Measurements from ENCODE around the gene TBCD. TPM values are rescaled to one million over a fixed set of nuclear protein-coding genes. Genes with fewer than 3 reads are reported as not detected.
"Not testable (repeated sequence)": the region's sequence is repeated elsewhere in the genome, so short reads cannot be mapped to it uniquely, and the experiment has no call there.

The TBCD gene
- total and polyA plus RNA-seq, 5 experiments from 2014 or later, result 41.2 to 170 (median 91.9) TPM

DNA sequence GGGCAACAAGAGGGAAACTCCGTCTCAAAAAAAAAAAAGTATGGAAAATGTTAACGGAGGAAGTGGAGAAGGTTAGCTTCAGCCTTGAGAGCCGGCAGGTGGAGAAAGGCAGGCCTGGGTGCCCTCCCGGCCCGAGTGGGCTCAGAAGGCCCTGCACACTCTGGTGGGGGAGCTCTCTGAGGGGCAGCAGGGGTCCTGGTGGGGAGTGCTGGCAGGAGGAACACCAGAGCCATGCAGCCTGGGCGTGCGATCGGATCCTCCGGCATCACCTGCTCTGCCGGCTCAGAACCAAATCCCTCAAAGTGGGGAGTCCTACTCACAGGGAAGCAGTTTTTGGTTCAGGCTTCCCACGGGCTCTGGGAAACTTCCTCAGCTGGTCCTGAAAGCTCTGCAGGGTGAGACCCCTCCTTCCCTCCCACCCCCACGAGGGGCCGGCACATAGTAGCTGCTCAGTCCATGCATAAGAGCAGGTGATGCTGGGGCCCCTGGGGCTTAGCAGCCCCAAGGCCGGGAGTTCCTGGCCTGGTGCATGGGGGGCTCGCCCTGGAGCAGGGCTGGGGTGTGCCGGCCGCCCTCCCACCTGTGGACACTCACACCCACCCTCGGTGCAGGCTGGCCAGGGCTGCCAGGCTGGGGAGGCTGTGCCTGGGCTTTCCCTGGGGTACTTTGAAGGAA lies 15.2 kb upstream of the TBCD start:
- H3K4me3 Mint-ChIP-seq, result peak overlapping the region in 7 of 10 donors; percentile 10 to 74 (median 64)
- H3K27me3 Mint-ChIP-seq, result no peaks in the 10 kb centered on the region
- DNase-seq (no peak), ATAC-seq (no peak)
- peak overlapping the region in 1 of 10 donors; percentile 45 for H3K27ac Mint-ChIP-seq
- H3K4me1 Mint-ChIP-seq, result peaks cover 0 to 9% (median 2%) of the 10 kb centered on the region in 4 donors
- peaks cover 0 to 16% (median 5%) of the 10 kb centered on the region in 9 donors for H3K9me3 Mint-ChIP-seq
- H3K36me3 Mint-ChIP-seq, result peaks cover 17 to 28% (median 23%) of the 10 kb centered on the region in 3 donors
- POLR2A ChIA-PET, result no interaction called here

DNA sequence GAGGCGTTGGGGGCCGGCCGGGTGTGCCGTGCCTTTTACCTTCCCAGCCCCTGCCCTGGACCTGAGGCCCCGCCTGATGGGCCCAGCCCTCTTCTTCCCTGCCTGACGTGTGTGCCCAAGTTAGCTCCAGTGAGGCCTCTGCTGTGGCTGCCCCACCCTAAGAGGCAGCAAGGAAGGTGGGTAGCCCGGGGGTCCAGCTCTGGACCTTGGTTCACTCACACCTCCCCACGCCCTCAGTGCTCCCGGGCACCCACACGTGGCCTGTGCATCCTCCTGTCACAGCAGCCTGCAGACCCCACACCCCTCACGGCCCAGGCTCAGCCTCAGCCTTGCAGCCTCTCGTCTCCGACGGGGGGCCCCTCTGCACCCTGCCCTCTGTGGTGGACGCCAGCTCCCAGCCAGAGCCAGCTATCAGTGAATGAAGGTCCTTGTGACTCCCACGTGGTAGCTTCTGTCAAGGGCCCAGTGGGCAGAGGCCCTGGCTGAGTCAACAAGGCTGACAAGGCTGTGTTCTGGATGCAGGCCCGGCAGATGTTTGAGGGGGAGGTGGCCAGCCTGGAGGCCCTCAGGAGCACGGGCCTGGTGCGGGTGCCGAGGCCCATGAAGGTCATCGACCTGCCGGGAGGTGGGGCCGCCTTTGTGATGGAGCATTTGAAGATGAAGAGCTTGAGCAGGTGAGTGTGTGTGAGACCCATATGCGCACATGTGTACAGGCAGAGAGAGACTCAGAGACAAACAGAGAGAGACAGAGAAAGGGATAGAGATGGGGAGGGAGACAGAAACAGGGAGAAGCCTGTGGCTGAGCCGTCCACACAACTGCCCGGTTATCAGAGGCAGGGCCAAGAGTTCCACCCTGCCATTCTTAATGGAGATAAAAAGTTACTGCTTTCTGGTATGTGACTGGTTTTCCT lies 13.6 kb upstream of the TBCD start:
- Mint-ChIP-seq H3K27ac (peak overlapping the region in 1 of 10 donors; percentile 62), H3K27me3 (no peaks in the 10 kb centered on the region), H3K4me1 (peaks cover 0 to 9% (median 2%) of the 10 kb centered on the region in 4 donors), H3K9me3 (peaks cover 0 to 17% (median 5%) of the 10 kb centered on the region in 9 donors), H3K36me3 (peaks cover 24 to 37% (median 27%) of the 10 kb centered on the region in 3 donors), H3K4me3 (no peak overlapping the region)
- DNase-seq, result no peak
- POLR2A ChIA-PET, result interaction anchor here (0.8 kb wide), 1 partner anchor 22 kb away, joined by 3 read pairs; the partner anchor contains the start of gene FN3KRP
- ATAC-seq, result no peak

DNA sequence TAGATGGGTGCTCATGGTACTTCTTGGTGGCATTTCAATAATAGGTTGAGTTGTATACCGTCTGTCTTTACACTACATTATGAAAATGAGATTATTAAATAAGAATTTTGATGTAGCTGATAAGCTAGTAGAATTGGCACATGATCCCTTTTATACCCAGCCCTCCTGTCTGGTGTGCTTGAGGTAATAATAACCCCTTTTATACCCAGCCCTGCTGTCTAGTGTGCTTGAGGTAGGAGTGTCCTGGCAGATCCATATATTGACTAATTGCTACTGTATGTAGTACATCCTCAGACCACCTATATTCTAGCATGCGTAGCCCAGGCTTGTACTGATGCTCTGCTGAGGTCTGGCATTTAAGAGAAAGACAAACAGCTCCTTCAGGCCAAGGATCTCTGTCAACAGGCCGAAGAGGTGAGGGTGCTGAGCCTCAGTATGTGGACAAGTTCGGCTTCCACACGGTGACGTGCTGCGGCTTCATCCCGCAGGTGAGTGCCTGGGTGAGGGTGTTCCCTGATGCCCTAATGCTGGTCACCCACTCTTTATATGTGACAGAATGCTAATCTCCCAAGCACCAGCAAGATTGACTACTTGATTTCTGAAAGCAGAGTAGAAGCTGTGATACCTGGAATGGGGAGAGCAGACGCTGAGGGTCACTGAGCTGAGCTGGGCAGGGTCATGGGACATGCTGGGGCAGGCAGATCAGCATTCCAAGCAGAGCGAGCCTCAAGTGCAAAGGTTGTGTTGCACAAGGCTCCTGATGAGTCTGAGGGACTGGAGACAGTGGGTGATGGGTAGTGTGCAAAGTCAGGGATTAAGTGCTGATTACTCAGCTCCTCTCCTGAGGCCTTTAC lies 10.7 kb upstream of the TBCD start:
- no peak overlapping the region for H3K27ac Mint-ChIP-seq
- H3K4me1 Mint-ChIP-seq, result peaks cover 0 to 6% (median 1%) of the 10 kb centered on the region in 4 donors
- H3K9me3 Mint-ChIP-seq, result peaks cover 0 to 20% (median 5%) of the 10 kb centered on the region in 9 donors

DNA sequence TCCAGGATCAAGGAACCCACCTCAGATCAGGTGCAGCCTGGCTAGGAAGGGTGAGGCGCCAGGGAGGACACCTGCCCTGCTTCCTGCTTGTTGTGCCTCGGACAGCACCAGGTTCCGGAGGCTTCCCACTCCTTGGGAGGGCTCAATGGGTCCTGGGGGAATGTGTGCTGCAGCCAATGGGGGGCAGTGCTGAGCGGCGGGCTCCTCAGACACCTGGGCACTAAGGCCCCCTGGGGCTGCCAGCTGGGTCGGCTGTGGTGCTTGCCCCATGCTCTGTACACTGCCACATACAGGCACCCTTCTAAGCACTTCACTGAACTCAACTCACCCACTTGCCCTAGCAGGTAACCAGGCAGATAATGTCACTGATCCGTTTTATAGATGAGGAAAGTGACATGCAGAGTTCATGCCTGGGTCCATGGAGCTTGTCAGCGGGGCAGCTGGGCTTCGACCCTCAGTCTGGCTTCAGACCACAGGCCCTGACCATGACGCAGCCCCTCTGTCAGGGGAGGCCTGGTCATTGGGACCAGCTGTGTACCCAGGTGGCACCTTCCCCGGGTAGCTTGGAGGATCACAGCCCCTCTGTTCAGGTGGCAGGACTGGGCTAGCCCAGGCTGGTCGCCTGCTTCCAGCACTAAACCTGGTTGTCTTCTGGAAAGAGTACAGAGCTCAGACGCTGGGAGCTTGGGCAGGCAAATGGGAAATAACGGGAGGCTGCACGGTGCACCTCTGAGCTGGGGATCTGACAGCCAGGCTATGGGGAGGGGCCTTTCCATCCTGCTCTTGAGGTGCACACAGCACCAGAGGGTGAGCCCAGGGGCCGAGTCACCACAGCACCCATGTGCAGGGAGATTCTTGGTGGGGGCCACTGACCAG lies 8.3 kb upstream of the TBCD start:
- Mint-ChIP-seq H3K27me3 (no peaks in the 10 kb centered on the region), H3K27ac (no peak overlapping the region), H3K9me3 (peaks cover 0 to 36% (median 10%) of the 10 kb centered on the region in 9 donors), H3K36me3 (peaks cover 24 to 32% (median 25%) of the 10 kb centered on the region in 3 donors), H3K4me3 (no peak overlapping the region), H3K4me1 (peaks cover 0 to 2% (median 0%) of the 10 kb centered on the region in 4 donors)
- POLR2A ChIA-PET, result no interaction called here
- DNase-seq (no peak), ATAC-seq (no peak)

More for the DNA sequence above, 10.7 kb upstream of the TBCD start:
- DNase-seq, result no peak
- POLR2A ChIA-PET, result interaction anchor here (0.7 to 0.9 kb wide), 2 partner anchors 93 to 123 kb away, joined by 3 to 5 read pairs; partner anchors contain the start of gene WDR45B
- Mint-ChIP-seq H3K27me3 (no peaks in the 10 kb centered on the region), H3K4me3 (no peak overlapping the region), H3K36me3 (peaks cover 21 to 35% (median 25%) of the 10 kb centered on the region in 3 donors)
- ATAC-seq, result no peak

DNA sequence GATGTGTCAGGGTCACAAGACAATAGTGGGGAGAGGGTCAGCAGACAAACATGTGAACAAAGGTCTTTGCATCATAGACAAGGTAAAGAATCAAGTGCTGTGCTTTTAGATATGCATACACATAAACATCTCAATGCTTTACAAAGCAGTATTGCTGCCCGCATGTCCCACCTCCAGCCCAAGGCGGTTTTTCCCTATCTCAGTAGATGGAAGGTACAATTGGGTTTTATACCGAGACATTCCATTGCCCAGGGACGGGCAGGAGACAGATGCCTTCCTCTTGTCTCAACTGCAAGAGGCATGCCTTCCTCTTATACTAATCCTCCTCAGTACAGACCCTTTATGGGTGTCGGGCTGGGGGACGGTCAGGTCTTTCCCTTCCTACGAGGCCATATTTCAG lies 7.1 kb upstream of the TBCD start:
- ATAC-seq, result not testable (repeated sequence)
- peaks cover 0 to 36% (median 10%) of the 10 kb centered on the region in 9 donors for H3K9me3 Mint-ChIP-seq

DNA sequence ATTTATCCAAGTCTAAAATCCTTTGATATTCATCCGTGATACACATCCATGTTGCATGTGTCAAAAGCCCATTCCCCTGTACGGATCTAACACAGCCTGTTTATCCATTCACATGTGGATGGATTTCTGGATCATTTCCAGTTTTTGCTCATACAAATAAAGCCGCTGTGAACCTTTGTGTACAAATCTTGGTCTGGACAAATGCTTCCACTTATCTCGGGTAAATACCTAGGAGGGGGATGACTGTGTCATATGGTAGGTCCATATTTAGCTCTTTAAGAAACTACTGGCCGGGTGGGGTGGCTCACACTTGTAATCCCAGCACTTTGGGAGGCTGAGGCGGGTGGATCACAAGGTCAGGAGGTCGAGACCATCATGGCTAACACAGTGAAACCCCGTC lies 6.3 kb upstream of the TBCD start:
- DNase-seq, result no peak
- Mint-ChIP-seq H3K4me3 (no peak overlapping the region), H3K4me1 (peaks cover 0 to 3% (median 2%) of the 10 kb centered on the region in 4 donors), H3K9me3 (peaks cover 0 to 36% (median 10%) of the 10 kb centered on the region in 9 donors), H3K27ac (no peak overlapping the region), H3K27me3 (no peaks in the 10 kb centered on the region), H3K36me3 (peaks cover 19 to 22% (median 22%) of the 10 kb centered on the region in 3 donors)
- no peak for ATAC-seq
- POLR2A ChIA-PET, result no interaction called here

More for the DNA sequence above, 7.1 kb upstream of the TBCD start:
- H3K27me3 Mint-ChIP-seq, DNase-seq, POLR2A ChIA-PET, H3K4me1 Mint-ChIP-seq, H3K4me3 Mint-ChIP-seq, H3K27ac Mint-ChIP-seq: not testable (repeated sequence)
- peaks cover 24 to 30% (median 25%) of the 10 kb centered on the region in 3 donors for H3K36me3 Mint-ChIP-seq

DNA sequence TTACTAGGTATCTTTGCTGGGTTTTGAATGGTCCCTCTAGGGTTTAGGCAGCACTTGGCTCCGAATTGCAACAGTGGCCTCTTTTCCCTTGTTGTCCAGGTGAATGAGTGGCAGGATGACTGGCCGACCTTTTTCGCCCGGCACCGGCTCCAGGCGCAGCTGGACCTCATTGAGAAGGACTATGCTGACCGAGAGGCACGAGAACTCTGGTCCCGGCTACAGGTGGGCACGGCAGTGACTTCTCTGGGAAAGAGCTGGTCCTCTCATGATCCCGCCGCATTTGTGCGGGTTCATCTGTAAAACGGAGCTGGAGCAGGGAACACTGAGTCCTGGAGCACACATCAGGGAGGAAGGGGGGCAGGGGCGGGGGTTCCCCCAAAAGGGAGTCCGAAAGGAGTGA lies 3.1 kb upstream of the TBCD start:
- POLR2A ChIA-PET, result no interaction called here
- Mint-ChIP-seq H3K4me3 (peak overlapping the region in 2 of 10 donors; percentile 12 to 38), H3K4me1 (peaks cover 1 to 14% (median 13%) of the 10 kb centered on the region in 4 donors), H3K36me3 (peaks cover 0 to 3% (median 0%) of the 10 kb centered on the region in 3 donors), H3K27ac (no peak overlapping the region), H3K9me3 (peaks cover 0 to 23% (median 10%) of the 10 kb centered on the region in 9 donors), H3K27me3 (no peaks in the 10 kb centered on the region)
- DNase-seq (no peak), ATAC-seq (no peak)

DNA sequence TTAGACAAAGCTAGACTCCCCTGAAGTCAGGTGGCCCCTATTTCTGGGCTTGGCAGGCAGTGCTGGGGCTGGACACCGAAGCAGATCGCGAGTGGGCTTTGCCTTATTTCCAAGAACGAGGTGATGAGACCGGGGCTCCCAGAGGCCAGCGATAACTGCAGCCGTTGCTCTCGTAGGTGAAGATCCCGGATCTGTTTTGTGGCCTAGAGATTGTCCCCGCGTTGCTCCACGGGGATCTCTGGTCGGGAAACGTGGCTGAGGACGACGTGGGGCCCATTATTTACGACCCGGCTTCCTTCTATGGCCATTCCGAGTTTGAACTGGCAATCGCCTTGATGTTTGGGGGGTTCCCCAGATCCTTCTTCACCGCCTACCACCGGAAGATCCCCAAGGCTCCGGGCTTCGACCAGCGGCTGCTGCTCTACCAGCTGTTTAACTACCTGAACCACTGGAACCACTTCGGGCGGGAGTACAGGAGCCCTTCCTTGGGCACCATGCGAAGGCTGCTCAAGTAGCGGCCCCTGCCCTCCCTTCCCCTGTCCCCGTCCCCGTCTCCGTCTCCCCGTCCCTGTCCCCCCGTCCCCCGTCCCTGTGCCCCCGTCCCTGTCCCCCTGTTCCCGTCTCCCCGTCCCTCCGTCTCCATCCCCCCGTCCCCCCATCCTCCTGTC lies 1.5 kb upstream of the TBCD start:
- POLR2A ChIA-PET, result interaction anchor here (0.5 to 0.6 kb wide), 2 partner anchors 34 to 105 kb away, joined by 3 read pairs; partner anchors contain the start of gene FN3KRP
- H3K27ac Mint-ChIP-seq, result peak overlapping the region in 6 of 10 donors; percentile 11 to 85 (median 45)

DNA sequence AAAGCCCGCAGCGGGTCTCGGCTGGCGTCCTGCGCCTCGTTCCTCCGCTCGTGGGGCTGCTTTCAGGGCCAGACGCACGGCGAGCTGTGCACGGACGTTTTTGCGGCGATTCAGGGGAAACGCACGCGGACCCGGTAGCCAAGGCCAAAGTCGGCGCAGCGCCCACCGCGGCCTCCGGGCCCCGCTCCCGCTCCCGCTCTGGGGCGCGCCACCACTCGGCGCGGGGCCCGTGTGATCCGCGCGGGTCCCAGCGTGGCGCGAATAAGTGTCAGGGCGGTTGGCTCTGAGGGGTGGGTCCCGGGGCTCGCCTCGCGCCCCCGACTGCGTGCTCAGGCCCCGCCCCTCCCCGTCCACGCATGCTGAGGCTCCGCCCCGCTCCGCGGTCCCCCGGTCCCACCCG lies 694 bp upstream of the TBCD start:
- Mint-ChIP-seq H3K4me3 (peak overlapping the region in 4 of 10 donors; percentile 39 to 79 (median 49)), H3K36me3 (peaks cover 0 to 4% (median 2%) of the 10 kb centered on the region in 3 donors), H3K9me3 (peaks cover 0 to 16% (median 6%) of the 10 kb centered on the region in 9 donors), H3K27ac (no peak overlapping the region), H3K27me3 (no peaks in the 10 kb centered on the region), H3K4me1 (peaks cover 13 to 36% (median 27%) of the 10 kb centered on the region in 4 donors)
- POLR2A ChIA-PET, result interaction anchor here (0.6 to 1.1 kb wide), 2 partner anchors 12 to 35 kb away, joined by 3 read pairs; partner anchors contain the start of gene FN3KRP
- peak; percentile 54 to 67 for ATAC-seq
- DNase-seq, result peak in 1 of 10 donors; percentile 62

More for the DNA sequence above, 1.5 kb upstream of the TBCD start:
- Mint-ChIP-seq H3K9me3 (peaks cover 0 to 22% (median 9%) of the 10 kb centered on the region in 9 donors), H3K27me3 (no peaks in the 10 kb centered on the region), H3K4me3 (peak overlapping the region; percentile 53 to 86 (median 70)), H3K36me3 (peaks cover 0 to 3% (median 0%) of the 10 kb centered on the region in 3 donors), H3K4me1 (peaks cover 8 to 29% (median 26%) of the 10 kb centered on the region in 4 donors)
- ATAC-seq (no peak), DNase-seq (peak in 2 of 10 donors; percentile 20 to 63)

DNA sequence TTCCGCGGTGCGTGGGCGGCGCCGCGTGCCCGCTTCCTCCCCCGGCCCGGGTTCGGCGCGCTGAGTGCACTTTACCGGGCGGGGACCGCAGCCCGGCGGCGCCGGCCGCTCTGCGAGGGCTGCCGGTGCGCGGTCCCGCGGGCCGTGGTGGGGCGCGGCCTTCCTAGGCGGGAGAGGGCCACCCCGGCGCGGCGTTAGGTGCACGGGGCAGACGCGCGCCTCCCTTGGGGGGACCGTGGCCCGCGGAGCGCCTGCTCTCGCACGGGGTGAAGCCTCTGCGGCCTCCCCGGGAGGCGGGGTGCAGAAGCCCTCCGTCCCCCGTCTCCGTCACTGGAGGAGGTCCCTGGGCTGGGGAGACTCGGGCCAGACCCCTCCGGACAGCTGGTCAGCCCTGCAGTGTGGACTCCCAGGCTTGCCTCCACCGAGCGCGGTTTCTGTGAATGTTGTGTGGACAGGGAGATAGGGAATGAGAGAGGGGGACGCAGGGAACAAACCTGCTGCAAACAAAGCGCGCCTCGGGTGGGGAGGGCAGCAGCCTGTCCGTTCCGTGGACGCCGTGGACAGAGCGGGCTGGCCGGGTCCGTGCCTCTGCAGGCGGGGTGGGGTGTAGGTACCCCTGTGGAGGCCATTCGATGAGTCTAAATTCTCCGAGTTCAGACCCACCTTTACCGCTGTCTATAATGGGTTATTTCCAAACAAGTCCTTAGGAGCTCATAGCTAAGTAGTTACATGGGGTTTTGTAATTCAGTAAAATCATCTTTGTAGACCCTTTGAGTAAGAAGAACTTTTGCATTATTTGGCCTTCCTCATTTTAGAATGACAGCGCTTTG lies 721 bp downstream of the TBCD start:
- Mint-ChIP-seq H3K4me3 (peak overlapping the region; percentile 78 to 88 (median 80)), H3K27me3 (no peaks in the 10 kb centered on the region), H3K4me1 (peaks cover 13 to 36% (median 30%) of the 10 kb centered on the region in 4 donors), H3K36me3 (peaks cover 0 to 18% (median 0%) of the 10 kb centered on the region in 3 donors), H3K27ac (peak overlapping the region in 6 of 10 donors; percentile 38 to 65 (median 60)), H3K9me3 (peaks cover 0 to 6% (median 0%) of the 10 kb centered on the region in 9 donors)
- ATAC-seq (peak in 1 of 2 donors; percentile 28), DNase-seq (peak in 3 of 10 donors; percentile 7 to 55 (median 10))
- POLR2A ChIA-PET, result interaction anchor here (1.0 to 1.2 kb wide), 2 partner anchors 37 to 158 kb away, joined by 3 to 4 read pairs; no protein-coding TSS in a partner anchor
